HG02678 (cell line): ENCODE measurements around the gene ZNF490.
"Not testable (repeated sequence)": the region's sequence is repeated elsewhere in the genome, so short reads cannot be mapped to it uniquely, and the experiment has no call there.

Source experiments
- ATAC-seq: cut with Tn5 transposase; IDR thresholded peaks from one replicate; pipeline ENCODE4 v1.9.1; 2021; ENCODE audit warnings: mild to moderate bottlenecking, moderate library complexity; ENCODE audit not compliant: unreplicated experiment

Gene ZNF490

DNA sequence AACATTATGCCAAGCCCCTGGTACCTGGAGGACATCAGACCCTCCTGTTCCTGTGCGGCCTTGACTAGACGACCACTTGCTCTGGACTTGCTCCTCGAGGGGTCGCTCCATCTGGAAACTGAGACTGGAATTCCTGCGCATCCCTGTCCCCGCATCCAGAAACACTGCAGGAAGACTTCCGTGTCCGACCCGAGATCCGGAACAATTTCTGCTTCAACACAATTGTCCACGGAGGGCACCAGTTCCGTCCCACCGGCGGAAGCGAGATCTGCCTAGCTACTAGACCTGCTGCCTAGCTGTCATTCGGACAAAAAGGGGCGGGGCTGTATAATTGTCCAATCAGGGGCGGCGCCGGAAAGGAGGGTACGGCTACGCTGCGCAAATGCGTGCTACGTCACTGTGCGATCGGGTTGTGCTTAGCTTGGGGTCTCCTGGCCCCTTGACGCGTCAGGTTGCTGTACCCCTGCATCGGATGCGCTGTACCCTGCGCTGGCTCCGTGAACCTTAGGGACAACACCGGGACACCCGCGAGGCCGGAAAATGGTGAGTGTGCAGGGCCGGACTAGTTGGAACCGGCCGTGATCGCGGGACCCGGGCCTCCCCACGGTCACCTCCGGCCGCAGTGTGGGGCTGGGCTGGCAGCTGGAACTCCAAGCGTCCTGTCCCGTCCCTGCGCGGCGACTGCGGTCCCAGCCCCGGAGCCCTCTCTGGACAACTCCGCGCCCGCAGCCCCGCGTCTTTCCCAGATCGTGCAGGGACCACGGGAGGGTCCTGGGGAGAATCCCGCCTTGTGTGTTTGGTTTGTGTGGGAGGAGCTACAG, at the start of gene ZNF490, which contains the start of gene ZNF791:
Gene ZNF490, minus strand, starts transcription at position 274 of the 821 bp plus-strand sequence. Its CDS starts 133 bp downstream, at position 141.
Gene ZNF791, plus strand, starts transcription at position 381 of the 821 bp plus-strand sequence. Its CDS starts 160 bp downstream, at position 541.
- ATAC-seq = peak; percentile 74

DNA sequence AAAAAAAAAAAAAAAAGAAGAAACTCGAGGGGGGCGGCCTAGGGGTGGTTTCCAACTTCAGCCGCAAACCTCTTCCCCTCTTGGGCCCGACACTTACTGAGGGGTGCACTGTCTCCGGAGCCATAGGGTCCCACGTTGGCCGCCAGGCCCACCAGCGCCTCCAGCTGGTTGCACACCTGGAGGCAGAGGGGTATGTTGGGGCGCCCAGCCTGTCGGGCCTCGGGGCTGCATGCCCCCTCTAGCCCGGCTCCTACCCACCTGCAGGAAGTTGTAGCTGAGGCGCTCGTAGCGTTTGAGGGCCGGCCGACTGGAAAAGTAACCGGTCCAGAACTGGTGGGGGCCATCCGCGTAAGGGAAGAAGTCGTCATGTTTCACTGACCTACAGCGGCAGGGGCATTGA, 47.4 kb upstream of the ZNF490 start:
- no peak for ATAC-seq

DNA sequence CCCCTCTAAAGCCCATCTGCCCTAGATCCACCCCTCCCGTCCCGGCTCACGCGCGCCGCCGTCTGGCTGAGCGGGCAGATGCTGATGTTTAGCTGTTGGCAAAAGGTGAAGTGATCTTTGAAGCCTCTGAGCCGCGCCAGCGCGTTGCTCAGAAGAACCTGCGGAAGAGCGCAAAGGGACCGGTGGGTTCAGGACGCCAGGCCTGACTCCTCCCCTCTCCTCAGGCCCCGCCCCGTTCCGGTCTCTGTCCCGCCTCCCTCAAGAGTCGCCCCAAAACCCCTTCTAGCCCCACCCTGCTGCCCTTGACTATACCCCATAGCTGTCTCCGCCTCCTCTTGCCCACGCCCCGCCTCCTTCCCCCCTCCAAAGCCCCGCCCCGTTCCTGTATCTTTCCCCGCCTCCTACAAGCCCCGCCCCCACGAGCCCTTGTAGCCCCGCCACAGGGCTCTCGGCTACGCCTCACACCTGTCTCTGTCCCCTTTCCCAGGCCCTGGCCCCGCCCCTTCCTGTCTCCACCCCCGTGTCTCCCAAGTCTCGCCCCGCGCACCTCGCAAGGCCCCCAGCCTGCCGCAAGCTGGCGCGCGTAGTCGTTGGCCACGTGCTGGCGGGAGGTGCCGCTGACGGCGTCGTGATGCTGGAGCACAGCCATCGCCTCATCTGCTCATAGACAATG, 46.4 kb upstream of the ZNF490 start:
- ATAC-seq = no peak

DNA sequence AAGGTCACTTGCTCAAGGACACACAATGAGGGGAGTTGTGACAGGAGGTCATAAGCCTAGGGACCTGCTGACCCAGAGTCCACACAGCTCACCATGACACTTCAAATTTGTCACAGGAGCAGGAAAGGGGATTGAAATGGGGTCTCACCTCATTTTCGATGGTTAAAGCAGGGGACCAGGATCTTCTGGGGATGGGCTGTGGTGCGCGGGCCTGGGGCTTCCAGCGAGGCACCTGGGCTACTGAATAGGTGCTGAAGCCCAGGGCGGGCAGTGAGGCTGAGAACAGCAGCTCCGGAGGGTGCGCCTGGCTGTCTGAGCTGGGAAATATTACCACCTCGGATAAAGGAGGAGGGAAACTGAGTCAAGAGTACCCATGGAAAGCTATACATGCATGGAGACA, 44.9 kb upstream of the ZNF490 start:
- no peak for ATAC-seq

DNA sequence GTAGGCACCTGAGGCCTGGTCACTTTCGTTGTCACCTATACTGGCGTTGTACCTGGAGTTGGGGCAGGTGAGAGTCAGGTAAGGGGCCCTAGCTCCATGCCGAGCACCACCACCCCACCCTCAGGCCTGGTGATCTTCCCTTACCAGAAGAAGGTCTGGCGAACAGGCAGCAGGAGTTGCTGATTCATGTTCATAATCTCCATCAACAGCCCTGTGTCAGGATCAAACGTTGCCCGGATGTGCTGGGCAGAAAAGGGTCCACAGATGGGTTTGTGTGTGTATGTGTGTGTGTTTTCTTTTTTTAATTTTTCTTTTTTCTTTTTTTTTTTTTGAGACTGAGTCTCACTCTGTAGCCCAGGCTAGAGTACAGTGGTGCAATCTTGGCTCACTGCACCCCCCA, 41.6 kb upstream of the ZNF490 start:
- ATAC-seq = no peak

DNA sequence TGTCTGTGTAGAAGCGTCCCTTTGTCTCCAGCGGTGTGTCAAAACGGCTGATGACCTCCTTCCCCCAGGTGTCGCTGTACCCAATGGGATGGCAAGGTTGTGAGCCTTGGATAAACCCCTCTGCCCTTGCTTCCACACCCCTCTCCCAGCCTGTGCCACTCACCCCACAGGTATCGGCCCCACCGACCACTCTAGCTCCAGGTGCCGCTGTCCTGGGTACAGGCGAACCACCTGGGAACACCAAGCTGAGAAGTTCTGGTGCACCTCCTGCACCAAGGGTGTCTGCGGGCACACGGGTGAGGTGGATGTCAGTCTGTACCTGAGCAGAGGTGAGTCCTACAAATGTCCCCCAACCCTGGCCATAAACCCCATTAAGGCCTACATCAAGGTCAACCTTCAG, 39.3 kb upstream of the ZNF490 start:
- no peak for ATAC-seq

DNA sequence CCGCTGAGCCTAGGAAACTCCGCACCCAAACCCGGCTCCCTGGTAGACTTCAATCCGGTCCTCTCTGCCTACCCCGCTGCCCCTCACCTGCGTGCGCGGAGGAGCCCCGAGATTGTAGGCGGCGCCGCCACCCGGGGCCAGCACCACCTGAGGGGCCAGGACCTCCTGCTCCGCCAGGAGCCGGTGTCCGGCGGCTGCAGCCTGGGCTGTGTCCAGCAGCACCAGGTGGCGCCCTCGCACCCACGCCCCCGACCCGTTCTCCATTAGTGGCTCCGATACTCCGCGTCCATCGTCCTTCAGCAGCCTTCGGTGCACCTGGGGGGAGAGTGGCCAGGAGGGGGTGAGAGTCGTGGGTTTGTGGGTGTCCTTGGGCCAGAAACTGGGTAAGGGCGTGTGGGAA, 37.5 kb upstream of the ZNF490 start:
- no peak for ATAC-seq

DNA sequence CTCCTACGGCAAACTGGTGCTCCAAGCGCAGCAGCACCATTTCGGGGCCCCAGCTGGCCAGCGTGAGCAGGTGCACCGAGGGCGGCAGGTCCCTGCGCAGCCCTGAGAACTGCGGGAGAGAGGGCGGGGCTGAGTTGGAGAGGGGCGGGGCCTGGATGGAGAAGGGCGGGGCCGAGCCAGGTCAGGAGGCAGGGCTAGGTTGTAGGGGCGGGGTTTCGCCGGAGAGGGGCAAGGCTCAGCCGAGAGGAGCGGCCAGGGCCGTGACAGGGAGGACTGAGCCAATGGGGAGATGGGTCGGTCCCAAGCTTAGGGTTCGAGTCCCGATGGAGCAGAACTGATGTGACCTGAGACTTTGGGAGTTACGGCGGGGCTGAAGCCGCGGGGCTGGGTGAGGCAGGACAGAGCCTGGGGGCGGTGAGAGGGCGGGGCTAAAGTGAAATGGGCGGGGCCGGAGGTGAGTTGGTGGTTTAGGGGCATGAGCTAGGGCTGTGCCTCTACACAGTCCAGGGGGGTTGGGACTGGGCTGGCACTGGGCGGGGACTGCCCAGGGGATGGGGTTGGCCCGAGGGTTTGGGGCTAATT, 37.0 kb upstream of the ZNF490 start:
- no peak for ATAC-seq

DNA sequence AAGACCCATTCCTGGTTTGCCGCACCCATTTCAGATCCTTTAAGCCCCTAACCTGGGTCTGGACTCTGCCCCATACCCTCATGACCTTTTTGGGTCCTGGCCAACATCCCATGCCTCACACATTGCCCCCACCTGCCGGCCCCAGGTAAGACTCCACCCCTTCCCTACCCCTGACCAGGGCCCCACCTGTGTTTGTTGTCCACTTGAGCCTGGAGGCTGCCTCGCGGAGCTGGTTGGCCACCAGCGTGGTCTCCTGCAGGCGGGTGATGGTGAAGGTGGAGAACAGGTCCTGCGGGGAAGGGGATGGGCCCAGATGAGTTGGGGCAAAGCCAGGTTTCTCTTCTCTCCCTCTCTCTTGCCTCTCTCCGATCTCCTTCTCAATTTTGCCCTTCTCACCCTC, 36.4 kb upstream of the ZNF490 start:
- no peak for ATAC-seq

DNA sequence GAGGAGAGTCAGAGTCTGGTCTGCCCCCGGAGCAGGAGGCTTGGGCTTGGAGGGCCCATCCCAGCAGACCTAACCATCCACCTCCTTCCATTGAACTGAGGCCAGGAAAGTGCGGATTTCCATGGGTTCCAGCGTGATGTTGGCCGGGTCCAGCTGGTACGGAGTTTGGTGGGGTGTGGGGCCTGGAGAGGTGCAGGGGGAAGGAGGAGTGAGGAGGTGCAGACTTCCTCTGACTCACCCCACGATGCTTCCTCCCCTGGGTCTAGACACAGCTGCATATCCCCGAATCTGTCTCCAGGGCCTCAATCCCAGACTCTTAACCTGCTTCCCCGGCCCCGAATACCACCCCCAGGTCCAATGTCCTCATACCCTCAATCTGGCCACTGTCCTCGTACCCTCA, 35.9 kb upstream of the ZNF490 start:
- ATAC-seq = no peak

DNA sequence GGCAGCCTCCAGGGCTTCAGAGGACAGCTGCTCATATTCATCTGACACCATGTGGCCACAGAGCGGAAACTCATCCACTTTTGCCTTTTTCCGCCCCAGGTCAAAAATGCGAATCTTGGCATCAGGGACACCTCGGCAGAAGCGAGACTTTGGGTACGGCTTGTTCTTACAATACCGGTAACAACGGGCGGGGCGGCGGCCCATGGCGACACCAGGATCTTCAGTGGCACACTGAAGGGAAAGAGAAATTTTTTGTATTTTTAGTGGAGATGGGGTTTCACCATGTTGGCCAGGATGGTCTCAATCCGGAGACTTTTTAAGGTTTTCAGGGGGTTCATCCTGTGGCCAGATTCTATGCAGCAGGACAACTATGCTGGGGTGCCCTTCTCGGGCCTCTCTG, 33.1 kb upstream of the ZNF490 start:
- ATAC-seq = not testable (repeated sequence)

DNA sequence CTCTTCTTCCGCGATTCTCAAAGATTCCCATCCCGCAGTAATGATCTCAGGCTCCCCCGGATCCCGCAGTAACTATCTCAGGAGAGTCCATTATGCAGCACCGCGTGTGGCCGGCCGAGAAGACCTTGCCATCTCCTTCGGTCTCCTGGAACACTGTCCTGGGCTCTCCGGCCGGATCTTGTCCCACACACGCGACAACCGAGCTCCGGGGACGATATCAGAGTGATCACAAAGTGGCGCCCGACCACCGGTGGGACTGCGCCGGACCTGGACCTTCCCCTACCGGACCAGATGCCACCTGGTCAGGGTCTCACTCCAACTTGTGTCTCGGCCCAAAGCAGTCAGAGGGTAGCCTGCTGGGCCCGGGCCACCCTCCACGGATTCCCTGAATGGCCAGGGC, 31.9 kb upstream of the ZNF490 start:
- ATAC-seq = no peak

DNA sequence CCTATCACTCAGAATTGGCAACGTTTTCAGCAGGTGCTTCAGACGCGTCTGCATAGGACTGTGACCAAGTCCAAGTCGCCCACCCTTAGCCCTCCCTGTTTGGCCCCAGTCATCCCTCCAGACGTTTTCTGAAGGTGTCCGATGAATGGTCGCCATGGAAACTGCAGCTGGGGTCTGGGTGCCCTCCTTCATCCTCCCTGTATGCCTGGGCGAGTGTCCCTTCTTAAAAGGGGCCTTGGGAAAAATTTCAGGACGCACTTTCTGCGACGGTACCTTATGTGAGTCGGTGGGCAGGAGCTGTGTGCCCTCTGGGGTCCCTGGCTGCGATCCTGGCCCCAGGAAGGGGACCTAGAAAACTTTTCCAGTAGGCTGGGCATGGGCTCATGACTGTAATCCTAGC, 30.8 kb upstream of the ZNF490 start:
- ATAC-seq = no peak

DNA sequence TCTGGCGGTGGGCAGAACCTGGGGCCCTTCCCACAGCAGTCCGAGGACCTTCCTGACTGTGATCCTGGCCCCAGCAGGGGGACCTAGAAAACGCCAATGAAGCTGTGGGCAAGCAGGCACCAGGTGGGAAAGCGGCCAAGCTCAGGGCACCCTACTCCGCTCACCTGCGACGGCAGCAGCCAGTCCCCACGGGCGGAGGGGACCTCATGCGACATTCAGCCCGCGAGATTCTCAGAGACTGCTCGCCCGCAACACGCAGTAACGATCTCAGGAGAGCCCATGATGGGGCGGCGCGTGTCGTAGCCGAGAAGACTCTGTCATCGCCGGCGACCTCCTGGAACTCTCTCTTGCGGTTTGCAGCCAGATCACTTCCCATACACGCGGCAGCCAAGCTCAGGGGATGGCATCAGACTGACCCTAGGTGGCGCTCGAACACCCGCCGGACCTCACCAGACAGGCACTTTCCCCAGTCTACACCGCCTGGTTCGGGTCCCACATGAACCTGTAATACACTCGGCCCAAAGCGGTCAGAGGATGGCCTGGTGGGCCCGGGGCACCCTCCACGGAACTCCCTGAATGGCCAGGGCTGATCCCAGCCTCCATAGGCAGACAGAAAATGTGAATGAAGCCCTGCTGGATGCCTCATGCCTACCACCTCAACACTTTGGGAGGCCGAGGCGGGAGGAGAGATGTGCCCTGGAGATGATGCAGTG, 29.4 kb upstream of the ZNF490 start:
- ATAC-seq = no peak

DNA sequence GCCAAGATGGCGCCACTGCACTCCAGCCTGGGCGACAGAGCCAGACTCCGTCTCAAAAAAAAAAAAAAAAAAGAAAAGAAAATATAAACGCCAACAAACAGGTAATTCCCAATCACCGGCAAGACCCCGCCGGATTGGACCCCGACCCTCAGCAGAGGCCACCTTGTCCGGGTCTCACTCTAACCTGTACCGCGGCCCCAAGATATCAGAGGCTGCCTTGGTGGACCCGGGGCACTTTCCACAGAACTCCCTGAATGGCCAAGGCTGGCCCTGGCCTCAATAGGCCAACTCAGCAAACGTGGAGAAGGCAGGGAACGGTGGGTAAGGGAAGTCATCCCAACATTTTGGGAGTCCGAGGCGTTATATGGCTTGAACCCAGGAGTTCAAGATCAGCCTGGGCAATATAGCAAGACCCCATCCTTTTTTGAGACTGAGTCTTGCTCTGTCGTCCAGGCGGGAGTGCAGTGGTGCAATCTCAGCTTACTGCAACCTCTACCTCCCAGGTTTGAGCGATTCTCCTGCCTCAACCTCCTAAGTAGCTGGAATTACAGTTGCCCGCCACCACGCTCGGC, 28.1 kb upstream of the ZNF490 start:
- no peak for ATAC-seq

DNA sequence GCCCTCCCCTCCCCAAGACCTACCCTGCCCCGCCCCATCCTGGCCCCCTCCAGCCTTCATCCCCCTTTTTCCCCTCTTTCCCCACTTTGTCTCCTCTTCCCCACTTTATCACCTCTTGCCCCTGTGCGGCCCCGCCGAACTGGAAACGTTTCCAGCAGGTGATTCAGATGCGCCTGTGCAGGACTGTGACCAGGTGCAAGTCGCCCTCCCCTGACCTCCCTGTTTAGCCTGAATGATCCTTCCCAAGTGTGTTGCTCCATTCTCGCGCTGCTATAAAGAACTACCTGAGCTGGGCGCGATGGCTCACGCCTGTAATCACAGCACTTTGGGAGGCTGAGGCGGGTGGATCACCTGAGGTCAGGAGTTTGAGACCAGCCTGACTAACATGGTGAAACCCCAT, 26.0 kb upstream of the ZNF490 start:
- ATAC-seq = no peak

DNA sequence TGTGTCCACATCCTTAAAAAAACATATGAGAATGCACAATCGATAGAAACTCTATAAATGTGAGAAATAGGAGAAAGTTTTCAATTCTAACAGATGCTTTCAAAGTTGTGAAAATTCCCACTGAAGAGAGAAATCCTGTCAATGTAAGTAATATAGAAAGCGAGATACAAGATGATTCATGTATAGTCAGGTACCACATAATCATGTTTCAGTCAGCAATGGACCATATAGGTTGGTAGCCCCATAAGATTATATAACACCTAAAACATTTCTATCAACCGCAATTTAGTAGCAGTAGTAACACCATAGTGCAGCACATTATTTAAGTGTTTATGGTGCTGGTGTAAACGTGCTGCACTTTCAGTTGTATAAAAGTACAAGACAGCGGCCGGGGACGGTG, 18.6 kb upstream of the ZNF490 start:
- ATAC-seq = no peak

DNA sequence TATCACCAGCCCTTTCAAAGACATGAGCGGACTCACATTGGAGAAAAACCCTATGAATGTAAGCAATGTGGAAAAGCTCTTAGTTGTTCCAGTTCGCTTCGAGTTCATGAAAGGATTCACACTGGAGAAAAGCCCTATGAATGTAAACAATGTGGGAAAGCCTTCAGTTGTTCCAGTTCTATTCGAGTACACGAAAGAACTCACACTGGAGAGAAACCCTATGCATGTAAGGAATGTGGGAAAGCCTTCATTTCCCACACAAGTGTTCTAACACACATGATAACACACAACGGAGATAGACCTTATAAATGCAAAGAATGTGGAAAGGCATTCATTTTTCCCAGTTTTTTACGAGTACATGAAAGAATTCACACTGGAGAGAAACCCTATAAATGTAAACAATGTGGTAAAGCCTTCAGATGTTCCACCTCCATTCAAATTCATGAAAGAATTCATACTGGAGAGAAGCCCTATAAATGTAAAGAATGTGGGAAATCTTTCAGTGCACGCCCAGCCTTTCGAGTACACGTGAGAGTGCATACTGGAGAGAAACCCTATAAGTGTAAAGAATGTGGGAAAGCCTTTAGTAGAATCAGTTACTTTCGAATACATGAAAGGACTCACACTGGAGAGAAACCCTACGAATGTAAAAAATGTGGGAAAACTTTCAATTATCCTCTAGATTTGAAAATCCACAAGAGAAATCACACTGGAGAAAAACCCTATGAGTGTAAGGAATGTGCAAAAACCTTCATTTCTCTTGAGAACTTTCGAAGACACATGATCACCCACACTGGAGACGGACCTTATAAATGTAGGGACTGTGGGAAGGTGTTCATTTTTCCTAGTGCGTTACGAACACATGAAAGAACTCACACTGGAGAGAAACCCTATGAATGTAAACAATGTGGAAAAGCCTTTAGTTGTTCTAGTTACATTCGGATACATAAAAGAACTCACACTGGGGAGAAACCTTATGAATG, 17.7 kb upstream of the ZNF490 start:
- no peak for ATAC-seq

DNA sequence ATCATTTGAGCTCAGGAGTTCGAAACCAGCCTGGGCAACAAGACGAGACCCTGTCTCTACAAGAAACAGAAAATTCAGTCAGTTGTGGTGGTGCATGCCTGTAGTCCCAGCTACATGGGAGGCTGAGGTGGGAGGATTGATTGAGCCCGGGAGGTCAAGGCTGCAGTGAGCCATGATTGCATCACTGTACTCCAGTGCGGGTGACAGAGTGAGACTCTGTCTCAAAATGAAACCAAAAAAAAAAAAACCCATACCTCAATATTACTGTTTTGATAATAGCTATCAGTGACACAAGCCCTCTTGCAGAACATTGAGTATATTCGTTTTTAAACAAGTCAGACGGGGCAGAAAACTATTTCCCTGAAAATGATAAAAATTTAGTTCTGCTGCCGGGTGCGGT, 16.3 kb upstream of the ZNF490 start:
- ATAC-seq = no peak
